K562 (cell line): ENCODE data around the gene VSIG2. TPM values are rescaled to one million over a fixed set of nuclear protein-coding genes. Genes with fewer than 3 reads are reported as not detected.
A peak's percentile ranks its signal among the peaks of the same experiment; 100 is the strongest.

ENCODE experiments used
- BRD9 ChIP-seq: fragments of 450-650 bp; IDR thresholded peaks from 2 replicates; pipeline ENCODE4 v1.6.1; 2018; ENCODE audit warnings: low read depth; ENCODE audit not compliant: partially characterized antibody
- DNMT1 ChIP-seq: fragments of 450-650 bp; IDR thresholded peaks from 2 replicates; pipeline ENCODE4 v1.6.1; 2016; ENCODE audit warnings: antibody characterized with exemption, mild to moderate bottlenecking
- GATAD2B ChIP-seq: fragments of 450-650 bp; IDR thresholded peaks from 2 replicates; pipeline ENCODE4 v1.6.1; 2017; ENCODE audit warnings: mild to moderate bottlenecking, borderline replicate concordance
- GTF2A2 ChIP-seq: IDR thresholded peaks from 2 replicates; pipeline ENCODE4 v1.6.1; 2016; ENCODE audit warnings: mild to moderate bottlenecking, missing genetic modification characterization, missing compliant biosample characterization
- KDM2B ChIP-seq: fragments of 250-450 bp; sonication (Bioruptor Pico); IDR thresholded peaks from 2 replicates; pipeline ENCODE4 v1.8.0; 2021; ENCODE audit warnings: mild to moderate bottlenecking, moderate library complexity
- KHSRP ChIP-seq: fragments of 450-650 bp; IDR thresholded peaks from 2 replicates; pipeline ENCODE4 v1.6.1; 2017
- NR2F6 ChIP-seq: fragments of 450-650 bp; formaldehyde crosslinking; IDR thresholded peaks from 2 replicates; pipeline ENCODE4 v1.4.0; 2020; ENCODE audit warnings: mild to moderate bottlenecking
- POLR2G ChIP-seq: fragments of 200-400 bp; formaldehyde crosslinking; IDR thresholded peaks from 2 replicates; pipeline ENCODE4 v1.6.1; 2017; ENCODE audit warnings: low read depth, mild to moderate bottlenecking, antibody characterized with exemption, low read length, moderate library complexity
- RBM22 ChIP-seq: fragments of 200-400 bp; formaldehyde crosslinking; IDR thresholded peaks from 2 replicates; pipeline ENCODE4 v1.6.1; 2018; ENCODE audit warnings: low read length, low read depth; ENCODE audit not compliant: poor library complexity, severe bottlenecking
- SAP30 ChIP-seq: fragments of 200-600 bp; sonication (generic); IDR thresholded peaks from 2 replicates; pipeline ENCODE4 v1.6.1; 2012; ENCODE audit warnings: borderline replicate concordance, low read depth, mild to moderate bottlenecking, moderate library complexity, low read length, control low read depth, inconsistent platforms; ENCODE audit not compliant: insufficient read depth, poor library complexity, severe bottlenecking
- STAT5A ChIP-seq: IDR thresholded peaks from 2 replicates; pipeline ENCODE4 v1.6.1; 2012; ENCODE audit warnings: low read length, inconsistent platforms, borderline replicate concordance
- TBP ChIP-seq: optimal IDR thresholded peaks from 2 replicates; pipeline ENCODE3; 2011; ENCODE audit warnings: low read depth, low read length, improper control_type of control experiment
- THRAP3 ChIP-seq: fragments of 450-650 bp; IDR thresholded peaks from 2 replicates; pipeline ENCODE4 v1.6.1; 2016; ENCODE audit warnings: mild to moderate bottlenecking, inconsistent platforms, borderline replicate concordance
- ZFP36 ChIP-seq: fragments of 150-350 bp; IDR thresholded peaks from 2 replicates; pipeline ENCODE4 v1.6.1; 2018; ENCODE audit warnings: low read length, low read depth; ENCODE audit not compliant: partially characterized antibody
- ZNF586 ChIP-seq: fragments of 450-650 bp; formaldehyde crosslinking; conservative IDR thresholded peaks from 2 replicates; pipeline ENCODE4 v1.4.0; 2020; ENCODE audit warnings: mild to moderate bottlenecking, moderate library complexity
- ZNF589 ChIP-seq: fragments of 200-800 bp; sonication (Bioruptor generic); IDR thresholded peaks from 2 replicates; pipeline ENCODE4 v1.6.1; 2016; ENCODE audit warnings: low read depth, missing genetic modification characterization, missing compliant biosample characterization
- ZNF77 ChIP-seq: fragments of 250-450 bp; sonication (Bioruptor Pico); IDR thresholded peaks from 2 replicates; pipeline ENCODE4 v1.5.0; 2020
- polyA plus RNA-seq, 8 experiments: library from polyadenylated mRNA; depleted of rRNA in 4 of 8; stranded (reverse) in 5 of 8; unstranded in 3 of 8; fragments of >200 nt; fragmentation: Nextera tagmentation in 2 of 8; fragmentation: Illumina TruSeq in 1 of 8; extraction: Ambion mirVana in 2 of 8; extraction: Trizol in 1 of 8; gene quantifications; 2 replicates each; pipeline versions ENCODE4 v1.2.1 to v1.2.3, GENCODE V29; 2011 to 2014; ENCODE audit warnings: inconsistent platforms in 1 of 8, missing spikeins in 1 of 8
- total RNA-seq, 7 experiments: library from RNA; depleted of rRNA in 6 of 7; stranded (reverse); fragments of >200 nt in 6 of 7; fragmentation: Illumina TruSeq in 2 of 7; extraction: Trizol in 2 of 7; gene quantifications; 2 replicates each; pipeline versions ENCODE4 v1.2.1 to v1.2.3, GENCODE V29; 2011 to 2021; ENCODE audit warnings: low replicate concordance in 1 of 7
- TF ChIP-seq, protein P1 (sequence below): sonication (generic); IDR thresholded peaks from 2 replicates; pipeline ENCODE4 v1.6.1; 2016
- TF ChIP-seq, protein P2 (sequence below): fragments of 250-450 bp; sonication (Bioruptor Pico); IDR thresholded peaks from 2 replicates; pipeline ENCODE4 v1.5.0; 2021; ENCODE audit warnings: mild to moderate bottlenecking, borderline replicate concordance
- TF ChIP-seq, protein P3 (sequence below): fragments of 250-450 bp; sonication (Bioruptor Pico); IDR thresholded peaks from 2 replicates; pipeline ENCODE4 v1.4.0; 2020
- TF ChIP-seq, protein P4 (sequence below): fragments of 250-450 bp; sonication (Bioruptor Pico); IDR thresholded peaks from 2 replicates; pipeline ENCODE4 v1.9.0; 2021; ENCODE audit warnings: mild to moderate bottlenecking

Gene VSIG2
- total and polyA plus RNA-seq, 9 of the 15 experiments (the other 6 are each of a cell fraction or from before 2014, with no cell fraction given): not detected

DNA sequence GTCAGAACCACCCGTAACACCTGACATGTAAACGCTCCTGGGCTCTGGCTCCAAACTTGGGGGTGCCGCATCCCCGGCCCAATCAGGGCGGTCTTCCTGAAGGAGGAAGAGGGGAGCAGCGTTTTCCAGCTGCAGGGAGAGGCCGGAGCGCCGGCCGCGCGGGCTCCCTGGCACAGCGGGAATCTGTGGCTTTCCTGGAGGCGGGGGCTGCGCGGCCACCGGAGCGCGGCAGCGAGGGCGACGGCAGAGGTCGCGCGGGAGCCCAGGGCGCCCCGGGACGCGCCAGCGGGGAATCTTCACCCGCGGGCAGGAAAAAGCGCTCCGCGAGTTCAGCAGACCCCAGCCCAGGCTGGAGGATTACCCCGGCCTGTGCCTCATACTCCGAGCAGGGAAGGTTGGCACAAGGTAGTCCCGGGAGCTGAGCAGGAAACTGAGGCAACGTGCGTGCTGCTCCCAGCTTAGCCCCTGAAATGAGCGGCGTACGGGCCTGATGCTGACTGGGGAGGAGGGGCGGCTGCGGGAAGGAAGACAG, 10.6 kb upstream of the VSIG2 start (continued):
- TF ChIP-seq, protein P1, sequence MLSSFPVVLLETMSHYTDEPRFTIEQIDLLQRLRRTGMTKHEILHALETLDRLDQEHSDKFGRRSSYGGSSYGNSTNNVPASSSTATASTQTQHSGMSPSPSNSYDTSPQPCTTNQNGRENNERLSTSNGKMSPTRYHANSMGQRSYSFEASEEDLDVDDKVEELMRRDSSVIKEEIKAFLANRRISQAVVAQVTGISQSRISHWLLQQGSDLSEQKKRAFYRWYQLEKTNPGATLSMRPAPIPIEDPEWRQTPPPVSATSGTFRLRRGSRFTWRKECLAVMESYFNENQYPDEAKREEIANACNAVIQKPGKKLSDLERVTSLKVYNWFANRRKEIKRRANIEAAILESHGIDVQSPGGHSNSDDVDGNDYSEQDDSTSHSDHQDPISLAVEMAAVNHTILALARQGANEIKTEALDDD: no peak
- TF ChIP-seq ZNF586 (no peak), KHSRP (no peak), GTF2A2 (no peak), THRAP3 (no peak), SAP30 (no peak), POLR2G (no peak), KDM2B (CRISPR knock-in tag) (no peak; the same call in 1 of the 2 replicates), ZNF589 (CRISPR knock-in tag) (no peak), GATAD2B (no peak), NR2F6 (CRISPR knock-in tag) (no peak), STAT5A (no peak), TBP (no peak), ZNF77 (CRISPR knock-in tag) (no peak), ZFP36 (peak; percentile 89), RBM22 (no peak), DNMT1 (no peak), BRD9 (no peak)
- TF ChIP-seq, protein P2, sequence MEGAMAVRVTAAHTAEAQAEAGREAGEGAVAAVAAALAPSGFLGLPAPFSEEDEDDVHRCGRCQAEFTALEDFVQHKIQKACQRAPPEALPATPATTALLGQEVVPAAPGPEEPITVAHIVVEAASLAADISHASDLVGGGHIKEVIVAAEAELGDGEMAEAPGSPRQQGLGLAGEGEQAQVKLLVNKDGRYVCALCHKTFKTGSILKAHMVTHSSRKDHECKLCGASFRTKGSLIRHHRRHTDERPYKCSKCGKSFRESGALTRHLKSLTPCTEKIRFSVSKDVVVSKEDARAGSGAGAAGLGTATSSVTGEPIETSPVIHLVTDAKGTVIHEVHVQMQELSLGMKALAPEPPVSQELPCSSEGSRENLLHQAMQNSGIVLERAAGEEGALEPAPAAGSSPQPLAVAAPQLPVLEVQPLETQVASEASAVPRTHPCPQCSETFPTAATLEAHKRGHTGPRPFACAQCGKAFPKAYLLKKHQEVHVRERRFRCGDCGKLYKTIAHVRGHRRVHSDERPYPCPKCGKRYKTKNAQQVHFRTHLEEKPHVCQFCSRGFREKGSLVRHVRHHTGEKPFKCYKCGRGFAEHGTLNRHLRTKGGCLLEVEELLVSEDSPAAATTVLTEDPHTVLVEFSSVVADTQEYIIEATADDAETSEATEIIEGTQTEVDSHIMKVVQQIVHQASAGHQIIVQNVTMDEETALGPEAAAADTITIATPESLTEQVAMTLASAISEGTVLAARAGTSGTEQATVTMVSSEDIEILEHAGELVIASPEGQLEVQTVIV (CRISPR knock-in tag): no peak
- TF ChIP-seq, protein P3, sequence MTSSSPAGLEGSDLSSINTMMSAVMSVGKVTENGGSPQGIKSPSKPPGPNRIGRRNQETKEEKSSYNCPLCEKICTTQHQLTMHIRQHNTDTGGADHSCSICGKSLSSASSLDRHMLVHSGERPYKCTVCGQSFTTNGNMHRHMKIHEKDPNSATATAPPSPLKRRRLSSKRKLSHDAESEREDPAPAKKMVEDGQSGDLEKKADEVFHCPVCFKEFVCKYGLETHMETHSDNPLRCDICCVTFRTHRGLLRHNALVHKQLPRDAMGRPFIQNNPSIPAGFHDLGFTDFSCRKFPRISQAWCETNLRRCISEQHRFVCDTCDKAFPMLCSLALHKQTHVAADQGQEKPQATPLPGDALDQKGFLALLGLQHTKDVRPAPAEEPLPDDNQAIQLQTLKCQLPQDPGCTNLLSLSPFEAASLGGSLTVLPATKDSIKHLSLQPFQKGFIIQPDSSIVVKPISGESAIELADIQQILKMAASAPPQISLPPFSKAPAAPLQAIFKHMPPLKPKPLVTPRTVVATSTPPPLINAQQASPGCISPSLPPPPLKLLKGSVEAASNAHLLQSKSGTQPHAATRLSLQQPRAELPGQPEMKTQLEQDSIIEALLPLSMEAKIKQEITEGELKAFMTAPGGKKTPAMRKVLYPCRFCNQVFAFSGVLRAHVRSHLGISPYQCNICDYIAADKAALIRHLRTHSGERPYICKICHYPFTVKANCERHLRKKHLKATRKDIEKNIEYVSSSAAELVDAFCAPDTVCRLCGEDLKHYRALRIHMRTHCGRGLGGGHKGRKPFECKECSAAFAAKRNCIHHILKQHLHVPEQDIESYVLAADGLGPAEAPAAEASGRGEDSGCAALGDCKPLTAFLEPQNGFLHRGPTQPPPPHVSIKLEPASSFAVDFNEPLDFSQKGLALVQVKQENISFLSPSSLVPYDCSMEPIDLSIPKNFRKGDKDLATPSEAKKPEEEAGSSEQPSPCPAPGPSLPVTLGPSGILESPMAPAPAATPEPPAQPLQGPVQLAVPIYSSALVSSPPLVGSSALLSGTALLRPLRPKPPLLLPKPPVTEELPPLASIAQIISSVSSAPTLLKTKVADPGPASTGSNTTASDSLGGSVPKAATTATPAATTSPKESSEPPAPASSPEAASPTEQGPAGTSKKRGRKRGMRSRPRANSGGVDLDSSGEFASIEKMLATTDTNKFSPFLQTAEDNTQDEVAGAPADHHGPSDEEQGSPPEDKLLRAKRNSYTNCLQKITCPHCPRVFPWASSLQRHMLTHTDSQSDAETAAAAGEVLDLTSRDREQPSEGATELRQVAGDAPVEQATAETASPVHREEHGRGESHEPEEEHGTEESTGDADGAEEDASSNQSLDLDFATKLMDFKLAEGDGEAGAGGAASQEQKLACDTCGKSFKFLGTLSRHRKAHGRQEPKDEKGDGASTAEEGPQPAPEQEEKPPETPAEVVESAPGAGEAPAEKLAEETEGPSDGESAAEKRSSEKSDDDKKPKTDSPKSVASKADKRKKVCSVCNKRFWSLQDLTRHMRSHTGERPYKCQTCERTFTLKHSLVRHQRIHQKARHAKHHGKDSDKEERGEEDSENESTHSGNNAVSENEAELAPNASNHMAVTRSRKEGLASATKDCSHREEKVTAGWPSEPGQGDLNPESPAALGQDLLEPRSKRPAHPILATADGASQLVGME (CRISPR knock-in tag): no peak
- TF ChIP-seq, protein P4, sequence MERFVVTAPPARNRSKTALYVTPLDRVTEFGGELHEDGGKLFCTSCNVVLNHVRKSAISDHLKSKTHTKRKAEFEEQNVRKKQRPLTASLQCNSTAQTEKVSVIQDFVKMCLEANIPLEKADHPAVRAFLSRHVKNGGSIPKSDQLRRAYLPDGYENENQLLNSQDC (CRISPR knock-in tag): no peak
